HG02798 (cell line): ENCODE results near the gene CTPS1.

Experiments
- ATAC-seq: cut with Tn5 transposase; IDR thresholded peaks from one replicate; pipeline ENCODE4 v1.9.1; 2021; ENCODE audit warnings: mild to moderate bottlenecking; ENCODE audit not compliant: unreplicated experiment, poor library complexity

The CTPS1 gene

GRCh38 chr1:41021526-41022308, 42.2 kb downstream of the CTPS1 start, which contains the start of gene SLFNL1:
Gene SLFNL1, minus strand, starts transcription at chr1:41021725. Its CDS starts 1,065 bp downstream, at chr1:41020660.
- ATAC-seq, result no peak

- ATAC-seq, result no peak
These were observed 42.9 kb downstream of the CTPS1 start for GRCh38 chr1:41022424-41022823.

GRCh38 chr1:41023279-41023990, 43.9 kb downstream of the CTPS1 start:
- no peak for ATAC-seq

GRCh38 chr1:41024953-41025352, 45.5 kb downstream of the CTPS1 start:
- no peak for ATAC-seq

- no peak for ATAC-seq
These were observed 46.7 kb downstream of the CTPS1 start for GRCh38 chr1:41025979-41026819.

- no peak for ATAC-seq
These were observed 48.6 kb downstream of the CTPS1 start for GRCh38 chr1:41028034-41028642.

- ATAC-seq, result no peak
These were observed 51.5 kb downstream of the CTPS1 start for GRCh38 chr1:41030872-41031616.

GRCh38 chr1:41032147-41032546, 52.7 kb downstream of the CTPS1 start:
- ATAC-seq, result no peak

- no peak for ATAC-seq
These were observed 53.8 kb downstream of the CTPS1 start for GRCh38 chr1:41033272-41033671.

- no peak for ATAC-seq
These were observed 57.8 kb downstream of the CTPS1 start for GRCh38 chr1:41037116-41037903.

GRCh38 chr1:41038110-41038509, 58.6 kb downstream of the CTPS1 start:
- ATAC-seq, result no peak

- no peak for ATAC-seq
These were observed 62.2 kb downstream of the CTPS1 start for GRCh38 chr1:41041614-41042270.

GRCh38 chr1:41044187-41044586, 64.7 kb downstream of the CTPS1 start:
- no peak for ATAC-seq

GRCh38 chr1:41045740-41046139, 66.2 kb downstream of the CTPS1 start:
- no peak for ATAC-seq

- no peak for ATAC-seq
These were observed 66.9 kb downstream of the CTPS1 start for GRCh38 chr1:41046347-41046775.

- no peak for ATAC-seq
These were observed 69.0 kb downstream of the CTPS1 start for GRCh38 chr1:41048540-41048939.

- ATAC-seq, result no peak
These were observed 71.5 kb downstream of the CTPS1 start for GRCh38 chr1:41051022-41051421.

- ATAC-seq, result no peak
These were observed 73.8 kb downstream of the CTPS1 start for GRCh38 chr1:41053316-41053715.
